Measurements from ENCODE around the gene SMAD2.

The SMAD2 gene

GRCh38 chr18:47944972-47945852 lies 14.8 kb upstream of the SMAD2 start:
- H3K36me3 ChIP-seq (ENCODE audit: control insufficient read depth, insufficient read depth, low read length), result no peaks in the 10 kb centered on the region
- H3K27me3 ChIP-seq (replicated peaks; ENCODE audit: control insufficient read depth, insufficient read depth, low read length), result no peaks in the 10 kb centered on the region
- DNase-seq (ENCODE audit: extremely low read depth, insufficient read length), result no peak
- no peak for TF ChIP-seq CTCF (IDR thresholded peaks at IDR 0.05; ENCODE audit: insufficient read depth, low read length, poor library complexity, severe bottlenecking)
- no peak overlapping the region for H3K4me3 ChIP-seq (replicated peaks; ENCODE audit: low read depth, low read length)

- Histone ChIP-seq H3K4me3 (replicated peaks; ENCODE audit: low read depth, low read length) (no peak overlapping the region), H3K36me3 (ENCODE audit: control insufficient read depth, insufficient read depth, low read length) (no peaks in the 10 kb centered on the region), H3K27me3 (replicated peaks; ENCODE audit: control insufficient read depth, insufficient read depth, low read length) (no peaks in the 10 kb centered on the region; the same call in 1 of the 2 replicates)
- DNase-seq (ENCODE audit: extremely low read depth, insufficient read length), result no peak
- no peak for TF ChIP-seq CTCF (IDR thresholded peaks at IDR 0.05; ENCODE audit: insufficient read depth, low read length, poor library complexity, severe bottlenecking)
Observed at GRCh38 chr18:47936952-47937351, 6.5 kb upstream of the SMAD2 start.

GRCh38 chr18:47935321-47936055 lies 5.0 kb upstream of the SMAD2 start:
- TF ChIP-seq CTCF (IDR thresholded peaks at IDR 0.05; ENCODE audit: insufficient read depth, low read length, poor library complexity, severe bottlenecking), result no peak
- H3K4me3 ChIP-seq (replicated peaks; ENCODE audit: low read depth, low read length), result no peak overlapping the region
- DNase-seq (ENCODE audit: extremely low read depth, insufficient read length), result no peak
- H3K36me3 ChIP-seq (ENCODE audit: control insufficient read depth, insufficient read depth, low read length), result no peaks in the 10 kb centered on the region
- no peaks in the 10 kb centered on the region; the same call in 1 of the 2 replicates for H3K27me3 ChIP-seq (replicated peaks; ENCODE audit: control insufficient read depth, insufficient read depth, low read length)

DNA sequence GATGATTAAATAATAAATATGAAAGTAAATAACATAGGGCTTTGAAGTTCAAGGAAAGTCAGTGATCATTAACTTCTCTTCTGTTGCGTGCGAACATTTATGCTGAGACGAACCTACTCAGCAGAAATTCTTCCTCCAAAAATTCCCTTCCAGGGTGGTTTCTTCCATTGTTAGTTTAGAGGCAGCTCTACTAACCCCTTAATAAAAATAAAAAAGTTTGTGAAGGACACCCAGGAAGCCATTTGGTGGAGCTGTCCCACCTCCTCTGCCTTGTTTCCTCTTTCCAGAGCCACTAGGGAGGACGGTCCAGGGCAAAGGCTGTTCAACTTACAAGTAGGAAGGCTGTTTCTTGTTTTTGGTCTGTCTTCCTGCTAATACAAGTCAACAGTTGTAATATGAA lies 2.1 kb upstream of the SMAD2 start:
- Histone ChIP-seq H3K36me3 (ENCODE audit: control insufficient read depth, insufficient read depth, low read length) (no peaks in the 10 kb centered on the region), H3K27me3 (replicated peaks; ENCODE audit: control insufficient read depth, insufficient read depth, low read length) (no peaks in the 10 kb centered on the region), H3K4me3 (replicated peaks; ENCODE audit: low read depth, low read length) (no peak overlapping the region)
- TF ChIP-seq CTCF (IDR thresholded peaks at IDR 0.05; ENCODE audit: insufficient read depth, low read length, poor library complexity, severe bottlenecking), result no peak
- DNase-seq (ENCODE audit: extremely low read depth, insufficient read length), result no peak

- DNase-seq (ENCODE audit: extremely low read depth, insufficient read length), result no peak
- TF ChIP-seq CTCF (IDR thresholded peaks at IDR 0.05; ENCODE audit: insufficient read depth, low read length, poor library complexity, severe bottlenecking), result no peak
- no peak overlapping the region for H3K4me3 ChIP-seq (replicated peaks; ENCODE audit: low read depth, low read length)
Observed at GRCh38 chr18:47932190-47932589, 1.7 kb upstream of the SMAD2 start.

More at GRCh38 chr18:47932190-47932589, 1.7 kb upstream of the SMAD2 start:
- Histone ChIP-seq H3K27me3 (replicated peaks; ENCODE audit: control insufficient read depth, insufficient read depth, low read length) (no peaks in the 10 kb centered on the region), H3K36me3 (ENCODE audit: control insufficient read depth, insufficient read depth, low read length) (no peaks in the 10 kb centered on the region)

All from GM06990 (cell line).